ENCODE results near the gene ADCY4. TPM values are rescaled to one million over a fixed set of nuclear protein-coding genes. Genes with fewer than 3 reads are reported as not detected.
A peak's percentile ranks its signal among the peaks of the same experiment; 100 is the strongest.

The ADCY4 gene
- total and polyA plus RNA-seq, 10 of the 15 experiments (the other 5 are each of a cell fraction or from before 2014, with no cell fraction given): 0.05 to 0.87 (median 0.21) TPM; not detected in 1

- TF ChIP-seq MLLT1 (IDR thresholded peaks at IDR 0.05): no peak
- no peak for TF ChIP-seq SPI1 (IDR thresholded peaks at IDR 0.05; ENCODE audit: borderline replicate concordance, insufficient read depth, low read depth, low read length)
- TF ChIP-seq CBX3 (IDR thresholded peaks at IDR 0.05; ENCODE audit: borderline replicate concordance, low read depth): no peak
- no peak for TF ChIP-seq E2F4 (IDR thresholded peaks at IDR 0.05; ENCODE audit: low read depth, low read length)
- TF ChIP-seq POU2F2 (IDR thresholded peaks at IDR 0.05; ENCODE audit: borderline replicate concordance, low read depth, low read length): no peak
- TF ChIP-seq ZZZ3 (IDR thresholded peaks at IDR 0.05; ENCODE audit: control insufficient read depth, insufficient read length, low read depth): no peak
- TF ChIP-seq CTCF (IDR thresholded peaks at IDR 0.05 in 2 of 3, conservative IDR thresholded peaks at IDR 0.05 in 1 of 3; ENCODE audit: control insufficient read depth in 2 of 3, extremely low read depth in 1 of 3, insufficient read depth in 1 of 3, low read depth in 3 of 3, low read length in 3 of 3): no peak
- no peak for TF ChIP-seq ZBTB4 (CRISPR knock-in tag; IDR thresholded peaks at IDR 0.05)
- TF ChIP-seq ZBTB40 (IDR thresholded peaks at IDR 0.05; ENCODE audit: borderline replicate concordance): 0 out of 2 replicates have a peak, but pooled peaks have one; percentile 8
Measured at GRCh38 chr14:24271834-24272263, 63.0 kb downstream of the ADCY4 start (continued).
